HG03558 (cell line): ENCODE results near the gene TGFB1.
"Not testable (repeated sequence)": the region's sequence is repeated elsewhere in the genome, so short reads cannot be mapped to it uniquely, and the experiment has no call there.

Source experiments
- ATAC-seq: cut with Tn5 transposase; IDR thresholded peaks from one replicate; pipeline ENCODE4 v1.9.1; 2021; ENCODE audit warnings: moderate number of reproducible peaks; ENCODE audit not compliant: unreplicated experiment; ENCODE audit errors: extremely low read depth

TGFB1 gene

DNA sequence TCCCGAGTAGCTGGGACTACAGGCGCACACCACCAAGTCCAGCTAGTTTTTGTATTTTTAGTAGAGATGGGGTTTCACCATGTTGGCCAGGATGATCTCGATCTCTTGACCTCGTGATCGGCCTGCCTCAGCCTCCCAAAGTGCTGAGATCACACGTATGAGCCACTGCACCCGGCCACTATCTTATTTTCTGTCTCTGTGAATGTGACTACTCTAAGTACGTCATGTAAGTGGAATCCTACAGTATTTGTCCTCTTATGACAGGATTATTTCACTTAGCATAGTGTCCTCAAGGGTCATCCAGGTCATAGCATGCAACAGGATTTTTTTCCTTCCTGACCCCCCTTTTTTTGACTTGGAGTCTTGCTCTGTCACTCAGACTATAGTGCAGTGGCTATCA lies 17.8 kb upstream of the TGFB1 start:
- ATAC-seq = no peak

DNA sequence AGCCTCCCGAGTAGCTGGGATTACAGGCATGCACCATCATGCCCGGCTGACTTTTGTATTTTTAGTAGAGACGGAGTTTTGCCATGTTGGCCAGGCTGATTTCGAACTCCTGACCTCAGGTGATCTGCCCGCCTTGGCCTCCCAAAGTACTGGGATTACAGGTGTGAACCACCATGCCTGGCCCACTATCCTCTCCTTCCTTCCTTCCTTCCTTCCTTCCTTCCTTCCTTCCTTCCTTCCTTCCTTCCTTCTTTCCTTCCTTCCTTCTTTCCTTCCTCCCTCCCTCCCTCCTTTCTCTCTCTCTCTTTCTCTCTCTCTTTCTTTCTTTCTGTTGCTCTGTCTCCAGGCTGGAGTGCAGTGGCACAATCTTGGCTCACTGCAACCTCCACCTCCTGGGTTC lies 17.4 kb upstream of the TGFB1 start:
- ATAC-seq = not testable (repeated sequence)

DNA sequence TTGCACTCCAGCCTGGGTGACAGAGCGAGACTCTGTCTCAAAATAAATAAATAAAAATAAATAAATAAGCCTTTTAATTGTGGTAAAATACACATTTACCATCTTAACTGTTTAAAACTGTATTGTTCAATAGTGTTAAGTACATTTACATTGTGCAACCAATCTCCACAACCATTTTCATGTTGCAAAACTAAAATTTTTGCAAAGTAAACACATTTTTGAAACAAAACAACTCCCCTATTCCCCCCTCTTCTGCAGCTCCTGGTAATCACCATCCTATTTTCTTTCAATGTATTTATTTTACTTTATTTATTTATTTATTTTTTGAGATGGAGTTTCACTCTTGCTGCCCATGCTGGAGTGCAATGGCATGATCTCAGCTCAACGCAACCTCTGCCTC lies 16.0 kb upstream of the TGFB1 start:
- no peak for ATAC-seq

DNA sequence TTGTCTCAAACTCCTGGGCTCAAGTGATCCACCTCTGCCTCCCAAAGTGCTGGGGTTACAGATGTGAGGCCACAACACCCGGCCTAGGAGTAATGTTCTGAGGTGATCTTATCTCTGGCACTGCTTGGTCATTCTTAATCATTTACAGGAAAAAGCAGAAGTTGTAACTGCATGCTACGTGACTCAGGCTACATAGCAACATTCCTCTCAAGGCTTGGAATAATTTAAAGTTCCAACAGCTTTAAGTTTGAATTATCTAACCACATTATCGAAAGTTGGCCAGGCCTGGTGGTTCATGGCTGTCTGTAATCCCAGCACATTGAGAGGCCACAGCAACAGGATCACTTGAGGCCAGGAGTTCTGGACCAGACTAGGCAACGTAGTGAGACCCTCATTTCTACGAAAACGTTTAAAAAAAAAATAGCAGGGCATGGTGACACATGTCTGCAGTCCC lies 14.2 kb upstream of the TGFB1 start:
- ATAC-seq = no peak

DNA sequence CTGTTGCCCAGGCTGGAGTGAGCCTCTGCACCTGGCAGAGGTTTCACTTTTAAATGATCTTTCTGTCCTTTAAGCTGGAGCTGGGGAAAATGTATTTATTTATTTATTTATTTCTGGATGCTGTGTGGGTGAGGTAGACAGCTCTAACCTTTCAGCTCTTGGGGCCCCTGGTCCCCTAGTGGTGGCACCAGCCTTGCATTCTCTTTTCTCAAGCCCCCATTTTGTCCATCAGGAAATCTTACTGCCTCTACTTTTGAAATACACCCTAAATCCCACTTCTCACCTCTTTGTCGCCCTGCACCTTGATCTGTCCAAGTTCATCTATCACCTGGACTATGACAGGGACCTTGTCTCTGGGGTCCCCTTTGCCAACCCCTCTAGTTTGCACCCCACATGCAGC lies 12.4 kb upstream of the TGFB1 start:
- no peak for ATAC-seq

DNA sequence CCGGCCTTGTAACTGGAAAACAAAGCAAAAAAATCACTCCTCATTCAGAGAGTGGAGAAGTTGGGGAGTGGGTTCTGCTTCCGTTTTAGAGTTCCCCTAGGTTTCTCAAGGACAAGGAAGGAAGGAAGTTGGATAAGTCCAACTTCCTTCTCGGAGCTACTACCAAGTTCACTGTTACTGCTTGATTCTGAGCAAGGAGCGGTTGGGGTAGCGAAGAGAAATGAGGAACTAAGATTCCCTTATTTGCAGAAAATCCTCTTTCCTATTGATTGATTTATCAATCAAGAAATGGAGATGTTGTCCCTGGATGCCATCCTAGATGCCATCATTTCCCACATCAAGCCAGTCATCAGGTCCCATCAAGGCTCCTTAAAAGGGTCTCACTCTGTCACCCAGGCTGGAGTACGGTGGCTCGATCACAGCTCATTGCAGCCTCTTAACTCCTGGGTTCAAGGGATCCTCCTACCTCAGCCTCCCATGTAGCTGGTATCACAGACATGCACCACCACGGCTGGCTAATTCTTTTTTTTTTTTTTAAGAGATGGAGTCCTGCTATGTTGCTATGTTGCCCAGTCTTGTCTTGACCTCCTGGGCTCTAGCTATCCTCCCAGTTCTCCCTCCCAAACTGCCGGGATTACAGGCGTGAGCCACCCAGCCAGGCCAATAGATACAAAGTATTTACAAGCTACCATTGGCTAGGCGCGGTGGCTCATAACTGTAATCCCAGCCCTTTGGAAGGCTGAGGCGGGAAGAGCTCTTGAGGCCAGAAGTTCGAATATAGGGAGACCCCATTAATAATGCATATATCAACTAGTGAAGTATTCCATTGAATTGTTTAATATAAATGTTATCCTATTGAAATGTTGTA lies 11.0 kb upstream of the TGFB1 start:
- ATAC-seq = no peak

DNA sequence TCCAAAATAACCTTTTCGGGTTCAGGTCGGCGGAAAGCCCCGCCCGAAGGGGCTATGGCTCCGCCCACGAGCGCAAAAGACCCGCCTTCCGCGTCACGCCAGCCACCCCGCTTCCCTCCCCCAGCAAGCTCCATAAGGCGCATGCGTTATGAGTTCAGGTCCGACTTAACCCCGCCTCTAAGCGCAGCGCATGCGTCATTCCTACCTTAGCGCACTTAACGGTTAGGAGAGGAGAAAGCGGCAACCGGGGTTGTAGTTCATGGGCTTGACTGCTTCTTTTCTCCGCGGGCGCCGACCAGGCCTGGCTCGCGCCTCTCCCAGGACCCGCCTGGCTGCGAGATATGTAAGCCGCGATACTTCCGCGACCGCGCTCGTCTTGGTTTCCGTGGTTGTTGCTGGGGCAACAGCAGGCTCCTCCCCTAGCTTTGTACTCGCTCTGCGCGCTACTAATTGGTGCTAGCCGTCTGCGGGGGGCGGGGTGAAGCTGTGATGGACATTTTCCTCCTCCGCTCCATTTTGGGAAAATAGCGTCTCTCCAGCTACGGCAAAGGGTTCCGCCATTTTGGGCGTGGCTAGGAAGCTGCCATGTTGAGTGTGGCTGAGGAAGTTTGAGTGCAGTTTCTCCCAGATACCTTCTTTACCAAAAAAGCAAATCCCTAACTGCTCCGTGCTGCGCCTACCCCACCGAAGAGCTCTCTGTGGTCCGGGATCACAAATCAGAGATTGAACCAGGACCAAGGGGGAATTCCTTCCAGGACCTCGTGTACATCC lies 10.2 kb upstream of the TGFB1 start, which contains the start of gene B9D2:
B9D2 (minus strand) TSS at position 397 of the 771 bp plus-strand sequence. CDS start 630 bp downstream, outside the sequence.
- peak; percentile 75 for ATAC-seq

DNA sequence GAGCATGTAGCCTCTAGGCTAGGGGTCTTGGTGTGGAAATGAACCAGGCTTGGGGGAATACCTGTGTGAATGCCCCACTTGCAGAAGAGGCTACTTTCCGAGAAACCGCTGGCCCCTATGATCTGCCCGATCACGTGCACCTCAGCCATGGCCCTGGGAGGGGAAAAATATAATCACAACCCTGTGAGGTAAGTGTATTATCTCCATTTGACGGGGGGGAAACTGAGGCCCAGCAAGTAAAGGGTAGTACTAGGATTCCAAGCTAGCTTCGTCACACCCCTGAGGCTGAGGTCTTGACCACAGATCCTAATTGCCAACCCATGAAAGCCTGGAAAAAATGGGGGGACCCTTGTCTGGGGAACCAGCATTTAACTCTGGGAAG lies 9.6 kb upstream of the TGFB1 start:
- ATAC-seq = no peak

DNA sequence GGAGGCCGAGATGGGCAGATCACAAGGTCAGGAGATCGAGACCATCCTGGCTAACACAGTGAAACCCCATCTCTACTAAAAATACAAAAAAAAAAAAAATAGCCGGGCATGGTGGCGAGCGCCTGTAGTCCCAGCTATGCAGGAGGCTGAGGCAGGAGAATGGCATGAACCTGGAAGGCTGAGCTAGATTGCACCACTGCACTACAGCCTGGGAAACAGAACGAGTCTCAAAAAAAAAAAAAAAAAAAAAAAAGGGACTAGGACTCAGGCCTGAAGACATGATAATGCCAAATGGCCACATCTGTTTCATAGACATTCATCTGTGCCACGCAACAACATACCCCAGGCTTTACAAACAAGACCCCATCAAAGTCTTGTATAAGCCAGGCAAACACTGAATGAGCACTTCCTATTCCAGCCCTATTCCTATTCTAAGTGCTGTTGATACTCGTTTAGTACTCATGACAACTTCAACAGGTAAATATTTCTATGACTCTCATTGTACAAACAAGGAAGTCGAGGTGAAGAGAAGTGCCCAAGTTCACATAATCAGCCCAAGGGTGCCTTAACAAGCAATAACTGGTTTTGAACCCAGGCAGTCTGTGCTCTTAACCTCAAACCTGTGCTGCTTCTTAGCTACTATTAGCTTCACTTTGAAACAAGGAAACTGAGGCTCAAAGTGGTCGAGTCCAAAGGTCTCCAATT lies 8.6 kb upstream of the TGFB1 start:
- ATAC-seq = no peak

DNA sequence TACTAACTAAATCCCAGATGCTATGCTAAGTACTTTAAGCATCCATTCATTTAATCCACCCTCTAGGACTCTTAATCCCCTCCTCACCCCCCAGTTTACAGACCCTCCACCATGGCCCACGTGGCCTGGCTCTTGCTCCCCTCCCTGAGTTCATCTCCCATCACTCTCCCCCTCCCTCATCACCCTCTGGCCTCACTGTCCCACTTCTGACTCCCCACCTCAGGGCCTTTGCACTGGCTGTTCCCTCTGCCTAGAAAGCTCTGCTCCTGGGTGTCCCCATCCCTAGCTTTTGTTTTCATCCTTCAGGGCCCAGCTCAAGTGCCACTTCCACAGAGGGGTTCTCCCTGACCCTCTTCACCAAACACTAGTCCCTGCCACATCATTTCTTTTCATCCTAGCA lies 6.0 kb upstream of the TGFB1 start:
- no peak for ATAC-seq

DNA sequence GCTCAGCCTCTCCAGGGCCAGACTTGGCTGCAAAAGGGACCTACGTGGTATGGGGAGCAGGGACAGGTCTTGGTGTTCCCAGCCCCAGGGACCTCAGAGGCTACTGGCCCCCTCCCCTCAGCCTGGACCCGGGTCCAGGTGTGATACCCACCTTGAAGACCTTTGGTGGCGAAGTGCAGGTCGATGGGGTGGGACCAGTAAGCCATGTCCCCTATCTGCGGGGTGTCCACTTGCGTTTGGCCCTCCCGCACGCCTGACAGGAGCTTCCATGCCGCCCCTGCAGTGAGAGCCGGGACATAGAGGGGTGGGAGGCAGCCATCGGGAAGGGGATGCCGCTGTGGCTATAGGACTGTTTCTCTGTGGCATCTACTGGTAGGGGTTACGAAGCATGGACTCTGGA lies 4.0 kb upstream of the TGFB1 start:
- ATAC-seq = no peak

DNA sequence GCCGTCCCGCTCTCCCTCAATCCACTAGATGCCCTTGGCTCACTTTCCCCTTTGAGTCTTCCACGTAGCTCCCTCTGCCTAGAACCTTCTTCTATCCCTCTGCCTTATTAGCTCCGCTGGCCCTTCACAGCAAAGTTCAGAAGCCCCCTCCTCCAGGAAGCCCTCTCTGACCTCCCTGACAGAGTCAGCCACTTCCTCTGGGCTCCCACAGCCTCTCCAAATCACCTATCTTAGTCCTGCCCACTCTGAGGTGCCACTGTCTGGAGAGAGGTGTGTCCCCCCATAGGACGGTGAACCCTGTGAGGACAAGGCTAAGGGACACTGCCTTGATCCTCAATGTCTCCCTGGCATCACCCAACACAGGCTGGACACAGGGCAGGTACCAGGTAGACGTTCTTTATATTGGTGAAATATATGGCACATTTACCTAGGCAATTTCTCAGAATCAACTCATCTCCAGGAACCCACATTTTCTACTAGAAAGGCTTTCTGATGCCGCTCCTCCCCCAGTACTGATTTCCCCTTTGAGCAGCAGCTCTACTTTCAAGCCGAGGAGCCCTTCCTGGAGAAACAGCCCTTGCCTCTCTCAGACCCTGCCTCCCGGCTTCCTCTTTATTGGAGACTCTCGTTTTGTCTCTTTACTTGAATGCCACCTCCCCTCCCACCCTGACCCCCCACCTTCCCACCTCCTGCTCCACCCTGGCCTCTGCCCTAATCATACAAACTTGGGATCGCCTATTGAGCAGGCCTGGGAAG lies 3.4 kb upstream of the TGFB1 start:
- ATAC-seq = no peak

DNA sequence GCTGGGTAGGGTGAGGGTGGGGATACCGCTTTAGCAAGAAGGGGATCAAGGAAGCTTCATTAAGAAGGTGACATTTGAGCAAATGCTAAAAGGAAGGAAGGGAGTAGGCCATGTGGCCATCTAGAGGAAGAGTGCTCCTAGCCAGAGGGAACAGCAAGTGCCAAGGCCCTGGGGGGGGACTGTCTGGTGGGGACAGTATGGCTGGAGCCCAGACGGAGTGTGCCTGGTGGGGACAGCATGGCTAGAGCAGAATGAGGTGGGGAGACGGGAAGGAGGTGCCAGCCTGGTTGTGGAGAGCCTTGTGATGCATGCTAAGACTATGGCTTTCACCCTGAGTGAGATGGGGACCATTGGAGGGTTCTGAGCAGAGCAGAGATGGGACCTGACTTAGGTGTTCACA lies 2.1 kb upstream of the TGFB1 start:
- ATAC-seq = no peak

DNA sequence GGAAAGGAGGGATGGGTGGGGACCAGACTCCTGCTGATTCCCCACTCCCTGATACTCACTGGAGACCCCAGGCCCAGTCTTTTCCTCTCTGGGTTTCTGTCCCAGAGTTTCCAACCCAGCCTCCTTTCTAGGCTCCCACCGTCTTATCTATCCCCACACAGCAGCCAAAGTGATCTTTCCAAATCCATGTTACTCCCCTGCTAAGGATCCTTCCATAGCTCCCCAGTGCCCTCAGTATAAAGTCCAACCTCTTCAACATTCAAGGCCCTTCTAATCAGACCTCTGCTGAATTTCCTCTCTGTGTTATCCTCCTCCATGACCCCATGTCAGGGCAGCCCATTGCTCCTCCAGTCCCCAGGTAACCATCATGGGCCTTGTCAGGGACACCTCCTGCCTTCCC lies 1.3 kb upstream of the TGFB1 start:
- ATAC-seq = no peak

DNA sequence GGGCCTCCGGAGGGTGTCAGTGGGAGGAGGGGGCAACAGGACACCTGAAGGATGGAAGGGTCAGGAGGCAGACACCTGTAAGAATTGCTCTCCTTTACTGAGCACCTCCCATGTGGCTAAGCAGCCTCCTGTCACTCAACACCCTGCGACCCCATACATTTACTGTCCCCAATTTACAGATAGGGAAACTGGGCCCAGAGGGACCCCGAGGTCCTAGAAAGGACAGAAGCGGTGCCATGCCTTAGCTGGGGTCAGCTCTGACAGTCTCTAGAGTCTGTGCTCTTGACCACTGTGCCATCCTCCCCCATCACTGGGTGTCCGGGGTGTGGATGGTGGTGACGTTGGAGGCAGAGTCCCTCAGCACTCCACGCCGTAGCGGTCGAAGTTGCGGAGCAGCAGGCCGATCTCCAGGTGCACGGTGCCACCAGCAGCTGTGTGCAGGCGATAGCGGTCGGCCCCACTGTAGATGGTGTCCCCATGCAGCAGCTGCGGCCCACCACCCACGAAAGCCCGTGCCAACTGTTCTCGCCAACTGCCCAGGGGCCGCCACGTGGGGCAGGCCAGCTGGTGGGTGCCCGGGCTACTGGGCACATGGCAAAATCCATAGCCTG lies 726 bp upstream of the TGFB1 start:
- no peak for ATAC-seq

DNA sequence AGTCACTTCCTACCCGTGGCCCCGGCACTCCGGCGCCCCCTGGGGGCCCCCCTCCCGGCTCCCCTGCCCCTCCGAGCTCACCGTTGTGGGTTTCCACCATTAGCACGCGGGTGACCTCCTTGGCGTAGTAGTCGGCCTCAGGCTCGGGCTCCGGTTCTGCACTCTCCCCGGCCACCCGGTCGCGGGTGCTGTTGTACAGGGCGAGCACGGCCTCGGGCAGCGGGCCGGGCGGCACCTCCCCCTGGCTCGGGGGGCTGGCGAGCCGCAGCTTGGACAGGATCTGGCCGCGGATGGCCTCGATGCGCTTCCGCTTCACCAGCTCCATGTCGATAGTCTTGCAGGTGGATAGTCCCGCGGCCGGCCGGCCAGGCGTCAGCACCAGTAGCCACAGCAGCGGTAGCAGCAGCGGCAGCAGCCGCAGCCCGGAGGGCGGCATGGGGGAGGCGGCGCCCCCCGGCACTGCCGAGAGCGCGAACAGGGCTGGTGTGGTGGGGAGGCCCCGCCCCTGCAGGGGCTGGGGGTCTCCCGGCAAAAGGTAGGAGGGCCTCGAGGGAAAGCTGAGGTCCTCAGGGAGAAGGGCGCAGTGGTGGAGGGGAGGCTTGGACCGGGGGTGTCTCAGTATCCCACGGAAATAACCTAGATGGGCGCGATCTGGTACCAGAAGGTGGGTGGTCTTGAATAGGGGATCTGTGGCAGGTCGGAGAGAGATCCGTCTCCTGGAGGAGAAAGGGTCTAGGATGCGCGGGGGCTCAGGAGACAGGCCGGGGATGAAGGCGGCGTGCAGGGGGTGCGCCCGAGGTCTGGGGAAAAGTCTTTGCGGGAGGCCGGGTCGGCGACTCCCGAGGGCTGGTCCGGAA lies 885 bp downstream of the TGFB1 start:
- ATAC-seq = no peak

DNA sequence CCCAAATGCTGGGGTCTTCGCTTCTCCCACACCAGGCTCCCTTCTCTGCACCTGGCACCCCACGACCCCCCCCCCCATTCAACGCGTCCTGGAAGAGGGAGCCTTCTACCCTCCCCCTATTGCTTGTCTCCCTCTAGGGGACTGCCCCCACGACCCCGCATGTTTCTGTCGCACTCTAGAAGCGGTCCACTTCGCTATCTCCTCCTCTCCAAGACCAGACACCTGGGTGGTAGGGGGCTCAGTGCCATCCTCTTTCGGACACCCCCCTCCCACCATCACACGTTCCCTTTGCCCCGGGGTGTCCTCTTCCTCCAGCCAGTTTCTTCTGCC lies 1.5 kb downstream of the TGFB1 start:
- no peak for ATAC-seq

DNA sequence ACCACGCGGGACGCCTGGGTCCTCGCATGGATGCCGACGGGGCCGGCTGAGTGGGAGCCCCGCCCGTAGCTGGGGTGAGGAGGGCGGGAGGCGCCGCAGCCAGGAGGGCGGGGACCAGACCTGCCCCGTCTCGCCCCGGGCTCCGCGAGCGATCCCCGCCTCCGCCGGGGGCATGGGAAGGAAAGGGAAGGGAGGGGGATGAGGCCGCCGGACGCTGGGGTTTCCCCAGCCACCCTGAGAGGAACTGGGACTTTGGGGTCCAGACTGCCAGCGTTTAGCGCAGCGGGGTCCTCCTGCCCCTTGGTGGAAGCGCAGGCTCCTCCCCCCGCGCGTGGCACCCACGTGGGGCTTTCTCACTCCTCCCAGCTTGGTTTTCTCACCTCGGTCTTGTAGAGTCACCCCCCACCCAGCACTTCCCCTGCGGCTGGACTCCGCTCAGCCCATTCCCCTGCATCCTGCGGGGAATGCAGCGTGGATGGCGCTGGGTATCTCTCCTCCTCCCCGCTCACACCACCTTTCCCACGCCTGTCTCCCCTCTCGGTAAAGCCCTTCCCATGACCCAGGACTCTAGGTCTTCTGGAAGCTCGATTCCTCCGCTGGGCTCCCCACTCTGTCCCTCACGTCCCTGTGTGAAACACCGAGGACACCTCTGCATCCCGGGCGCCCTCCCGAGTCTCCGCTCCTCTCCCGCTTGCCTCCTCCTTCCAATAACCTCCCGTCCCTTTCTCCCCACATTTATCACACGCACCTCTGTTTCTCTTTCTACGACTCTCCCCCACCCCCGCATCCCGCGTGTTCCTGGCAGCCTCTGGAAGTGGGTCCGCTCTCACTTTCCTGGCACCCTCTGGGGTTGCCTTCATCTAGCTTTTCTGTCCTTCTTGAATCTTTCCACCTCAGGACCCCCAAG lies 2.1 kb downstream of the TGFB1 start:
- ATAC-seq = no peak
